SU-DHL-6 (cell line): ENCODE results near the gene ZNF134.

Experiments
- H2AFZ ChIP-seq: fragments of 200-600 bp; sonication (generic); 2 replicates; pipeline ENCODE4 v1.6.1; 2014; ENCODE audit warnings: low read depth, mild to moderate bottlenecking, moderate library complexity, mixed read lengths, antibody characterized with exemption, low read length; ENCODE audit not compliant: severe bottlenecking
- H3F3A ChIP-seq: fragments of 200-600 bp; shearing (Covaris generic); 2 replicates; pipeline ENCODE4 v1.6.0; 2016; ENCODE audit warnings: antibody characterized with exemption, mild to moderate bottlenecking; ENCODE audit not compliant: insufficient read depth
- H3K27ac ChIP-seq: fragments of 200-600 bp; sonication (generic); 2 replicates; pipeline ENCODE4 v1.5.1; 2016; ENCODE audit warnings: low read depth, mild to moderate bottlenecking, low read length, moderate library complexity, mixed read lengths
- H3K27me3 ChIP-seq: fragments of 200-600 bp; sonication (generic), shearing (Covaris generic); 2 replicates; pipeline ENCODE4 v1.6.0; 2014; ENCODE audit warnings: mild to moderate bottlenecking, low read length
- H3K36me3 ChIP-seq: fragments of 200-600 bp; sonication (generic); 2 replicates; pipeline ENCODE4 v1.6.1; 2014; ENCODE audit warnings: mild to moderate bottlenecking, low read length, mixed read lengths
- H3K4me2 ChIP-seq: fragments of 300-600, 200-600 bp; shearing (Covaris generic), sonication (generic); 2 replicates; pipeline ENCODE4 v1.6.0; 2014; ENCODE audit warnings: low read length, low read depth, mild to moderate bottlenecking; ENCODE audit not compliant: poor library complexity, severe bottlenecking
- H3K4me3 ChIP-seq: fragments of 200-600 bp; sonication (generic); 2 replicates; pipeline ENCODE4 v1.5.1; 2014; ENCODE audit warnings: antibody characterized with exemption, low read length, mild to moderate bottlenecking, mixed read lengths; ENCODE audit not compliant: insufficient read depth, poor library complexity, severe bottlenecking
- H3K79me2 ChIP-seq: fragments of 200-600 bp; sonication (generic); 2 replicates; pipeline ENCODE4 v1.6.1; 2014; ENCODE audit warnings: mild to moderate bottlenecking, low read length, moderate library complexity; ENCODE audit not compliant: insufficient read depth
- H3K9ac ChIP-seq: fragments of 200-600 bp; sonication (generic); 2 replicates; pipeline ENCODE4 v1.7.0; 2014; ENCODE audit warnings: mild to moderate bottlenecking, low read length
- H3K9me2 ChIP-seq: fragments of 200-600 bp; sonication (generic); replicated peaks from 2 replicates; pipeline ENCODE4 v1.6.1; 2014; ENCODE audit warnings: low read length; ENCODE audit not compliant: insufficient read depth
- H3K9me3 ChIP-seq: fragments of 200-600 bp; sonication (generic); 2 replicates; pipeline ENCODE4 v1.6.1; 2014; ENCODE audit warnings: low read length, mixed read lengths; ENCODE audit not compliant: insufficient read depth
- H4K20me1 ChIP-seq: fragments of 200-600 bp; sonication (generic); 2 replicates; pipeline ENCODE4 v1.6.1; 2014; ENCODE audit warnings: low read depth, mild to moderate bottlenecking, antibody characterized with exemption, low read length, moderate library complexity, mixed read lengths
- EZH2phosphoT487 ChIP-seq: fragments of 200-600 bp; sonication (generic), shearing (Covaris generic); conservative IDR thresholded peaks from 2 replicates; pipeline ENCODE4 v1.6.1; 2018; ENCODE audit warnings: mild to moderate bottlenecking, antibody characterized with exemption, low read length, moderate library complexity, mixed read lengths
- TF ChIP-seq, protein P1 (sequence below): fragments of 200-600 bp; sonication (generic); IDR thresholded peaks from one replicate; pipeline ENCODE4 v1.5.1; 2017; ENCODE audit warnings: antibody characterized with exemption, mild to moderate bottlenecking, low read length, moderate library complexity; ENCODE audit not compliant: insufficient read depth, poor library complexity, severe bottlenecking

ZNF134 gene

DNA sequence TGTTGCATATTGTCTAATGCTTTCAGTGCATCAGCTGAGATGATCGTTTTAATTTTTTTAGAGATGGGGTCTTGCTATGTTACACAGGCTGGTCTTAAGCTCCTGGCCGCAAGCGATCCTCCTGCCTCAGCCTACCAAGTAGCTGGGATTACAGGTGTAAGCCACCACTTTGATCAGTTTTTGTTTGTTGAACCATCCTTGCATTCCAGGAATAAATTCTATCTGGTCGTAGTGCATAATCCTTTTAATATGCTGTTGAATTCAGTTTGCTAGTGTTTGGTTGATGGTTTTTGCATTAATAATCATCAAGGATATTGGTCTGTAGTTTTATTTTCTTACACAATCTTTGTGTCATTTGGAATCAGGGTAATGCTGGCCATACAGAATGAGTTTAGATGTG lies 23.3 kb downstream of the ZNF134 start:
- peaks cover 28% of the 10 kb centered on the region for H3K9me3 ChIP-seq
- peaks cover 66% of the 10 kb centered on the region for H3K36me3 ChIP-seq
- no peak overlapping the region for H3K27ac ChIP-seq
- no peak overlapping the region for H3K9ac ChIP-seq
- H3K4me3 ChIP-seq: no peak overlapping the region
- no peak overlapping the region for H2AFZ ChIP-seq
- no peaks in the 10 kb centered on the region for H4K20me1 ChIP-seq
- H3K79me2 ChIP-seq: no peaks in the 10 kb centered on the region
- H3K27me3 ChIP-seq: no peaks in the 10 kb centered on the region
- no peak for TF ChIP-seq EZH2phosphoT487
- no peak overlapping the region for H3K4me2 ChIP-seq
- no peaks in the 10 kb centered on the region for H3K9me2 ChIP-seq
- no peaks in the 10 kb centered on the region for H3F3A ChIP-seq

DNA sequence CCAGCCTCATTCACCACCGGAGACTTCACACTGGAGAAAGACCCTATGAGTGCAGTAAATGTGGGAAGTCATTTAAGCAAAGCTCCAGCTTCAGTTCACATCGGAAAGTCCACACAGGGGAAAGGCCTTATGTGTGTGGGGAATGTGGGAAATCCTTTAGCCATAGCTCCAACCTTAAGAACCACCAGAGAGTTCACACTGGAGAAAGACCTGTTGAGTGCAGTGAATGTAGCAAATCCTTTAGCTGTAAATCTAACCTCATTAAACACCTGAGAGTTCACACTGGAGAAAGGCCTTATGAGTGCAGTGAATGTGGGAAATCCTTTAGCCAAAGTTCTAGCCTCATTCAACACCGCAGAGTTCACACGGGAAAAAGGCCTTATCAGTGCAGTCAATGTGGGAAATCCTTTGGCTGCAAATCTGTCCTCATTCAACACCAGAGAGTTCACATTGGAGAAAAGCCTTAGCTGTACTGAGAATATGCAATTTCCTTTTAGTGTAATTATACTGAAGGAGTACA lies 27.7 kb downstream of the ZNF134 start:
- Histone ChIP-seq H3K9me3 (peaks cover 24% of the 10 kb centered on the region), H3K4me3 (no peak overlapping the region), H3K9ac (no peak overlapping the region), H3K9me2 (no peaks in the 10 kb centered on the region), H3K27ac (no peak overlapping the region), H3F3A (no peaks in the 10 kb centered on the region), H3K36me3 (peaks cover 46% of the 10 kb centered on the region), H2AFZ (no peak overlapping the region), H3K79me2 (no peaks in the 10 kb centered on the region), H3K27me3 (no peaks in the 10 kb centered on the region), H4K20me1 (no peaks in the 10 kb centered on the region), H3K4me2 (no peak overlapping the region)
- TF ChIP-seq, protein P1, sequence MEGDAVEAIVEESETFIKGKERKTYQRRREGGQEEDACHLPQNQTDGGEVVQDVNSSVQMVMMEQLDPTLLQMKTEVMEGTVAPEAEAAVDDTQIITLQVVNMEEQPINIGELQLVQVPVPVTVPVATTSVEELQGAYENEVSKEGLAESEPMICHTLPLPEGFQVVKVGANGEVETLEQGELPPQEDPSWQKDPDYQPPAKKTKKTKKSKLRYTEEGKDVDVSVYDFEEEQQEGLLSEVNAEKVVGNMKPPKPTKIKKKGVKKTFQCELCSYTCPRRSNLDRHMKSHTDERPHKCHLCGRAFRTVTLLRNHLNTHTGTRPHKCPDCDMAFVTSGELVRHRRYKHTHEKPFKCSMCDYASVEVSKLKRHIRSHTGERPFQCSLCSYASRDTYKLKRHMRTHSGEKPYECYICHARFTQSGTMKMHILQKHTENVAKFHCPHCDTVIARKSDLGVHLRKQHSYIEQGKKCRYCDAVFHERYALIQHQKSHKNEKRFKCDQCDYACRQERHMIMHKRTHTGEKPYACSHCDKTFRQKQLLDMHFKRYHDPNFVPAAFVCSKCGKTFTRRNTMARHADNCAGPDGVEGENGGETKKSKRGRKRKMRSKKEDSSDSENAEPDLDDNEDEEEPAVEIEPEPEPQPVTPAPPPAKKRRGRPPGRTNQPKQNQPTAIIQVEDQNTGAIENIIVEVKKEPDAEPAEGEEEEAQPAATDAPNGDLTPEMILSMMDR: no peak
- TF ChIP-seq EZH2phosphoT487: no peak

DNA sequence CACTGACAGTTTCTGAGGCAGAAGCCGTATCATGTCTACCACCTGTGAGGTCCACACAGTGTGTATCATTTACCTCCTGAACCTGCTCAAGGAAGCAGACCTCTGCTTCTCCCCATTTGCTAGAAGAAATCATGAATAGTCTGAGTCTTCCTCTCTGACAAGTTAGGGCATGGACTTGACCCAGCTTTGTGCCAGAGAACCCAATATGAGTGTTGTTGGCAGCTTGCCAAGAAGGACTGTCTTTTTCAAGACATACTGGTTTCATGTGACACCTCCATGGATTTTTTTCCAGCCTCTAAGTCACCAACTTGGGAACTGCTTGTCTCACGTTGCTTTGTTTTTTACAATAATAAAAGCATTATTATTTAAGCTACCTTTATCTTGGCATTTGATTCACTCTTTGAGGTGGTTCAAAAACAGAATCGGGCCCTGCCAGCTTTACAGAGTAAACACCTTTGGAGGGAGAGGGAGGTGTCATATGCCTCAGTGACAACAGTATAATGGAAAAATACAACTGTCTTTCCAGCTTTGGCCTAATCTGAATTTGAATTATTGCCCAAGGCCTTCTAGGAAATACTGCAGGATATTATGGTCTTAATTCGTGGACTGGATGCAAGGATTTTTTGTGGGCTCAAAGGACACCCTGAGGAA lies 28.5 kb downstream of the ZNF134 start:
- no peak overlapping the region for H3K4me3 ChIP-seq
- H3K36me3 ChIP-seq: peaks cover 39% of the 10 kb centered on the region
- H3K9me2 ChIP-seq: no peaks in the 10 kb centered on the region
- H3K9me3 ChIP-seq: peaks cover 17% of the 10 kb centered on the region
- TF ChIP-seq, protein P1: no peak
- no peak for TF ChIP-seq EZH2phosphoT487
- H4K20me1 ChIP-seq: no peaks in the 10 kb centered on the region
- H3K27ac ChIP-seq: no peak overlapping the region
- no peaks in the 10 kb centered on the region for H3K79me2 ChIP-seq
- no peaks in the 10 kb centered on the region for H3K27me3 ChIP-seq
- H3F3A ChIP-seq: no peaks in the 10 kb centered on the region
- H3K4me2 ChIP-seq: no peak overlapping the region
- no peak overlapping the region for H2AFZ ChIP-seq
- H3K9ac ChIP-seq: no peak overlapping the region

DNA sequence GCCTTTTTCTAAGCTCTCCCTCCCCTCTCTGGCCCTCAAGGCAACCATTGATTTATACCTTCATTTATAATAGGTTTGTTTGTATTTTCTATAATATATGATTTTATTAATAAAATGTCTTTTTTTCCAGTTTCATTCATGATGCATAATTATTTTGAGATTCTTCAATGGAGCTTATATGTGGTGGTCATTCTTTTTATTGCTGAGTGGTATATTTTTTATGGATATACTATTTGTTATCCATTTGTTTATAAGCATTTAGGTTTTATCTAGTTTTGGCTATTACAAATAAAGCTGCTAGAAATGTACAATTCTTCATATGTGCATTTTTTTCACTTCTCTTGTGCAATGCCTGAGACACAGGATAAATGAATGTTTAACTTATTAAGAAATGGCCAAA lies 29.7 kb downstream of the ZNF134 start:
- Histone ChIP-seq H3K9me2 (no peaks in the 10 kb centered on the region), H3K27me3 (no peaks in the 10 kb centered on the region), H3K79me2 (no peaks in the 10 kb centered on the region), H2AFZ (no peak overlapping the region), H3K9me3 (peaks cover 11% of the 10 kb centered on the region; the same call in 1 of the 2 replicates), H3K9ac (no peak overlapping the region), H3K4me2 (no peak overlapping the region), H3F3A (no peaks in the 10 kb centered on the region), H3K36me3 (peaks cover 30% of the 10 kb centered on the region), H3K4me3 (no peak overlapping the region), H4K20me1 (no peaks in the 10 kb centered on the region), H3K27ac (no peak overlapping the region)
- no peak for TF ChIP-seq EZH2phosphoT487
- TF ChIP-seq, protein P1: no peak
